Ovary (tissue), 3 donors: ENCODE measurements around the gene GTF3A.

Experiments used
- EP300 ChIP-seq: sonication (generic); formaldehyde crosslinking; IDR thresholded peaks from one replicate; pipeline ENCODE4 v1.6.1; 2017; ENCODE audit warnings: antibody characterized with exemption
- POLR2A ChIP-seq: fragments of 450-650 bp; IDR thresholded peaks from one replicate; pipeline ENCODE4 v1.6.1; 2017; ENCODE audit warnings: antibody characterized with exemption, mild to moderate bottlenecking, moderate library complexity
- TF ChIP-seq, protein P1 (sequence below), 3 donors: fragments of 450-650 bp in 2 of 3; fragments of 200-600 bp in 1 of 3; IDR thresholded peaks; one replicate each; pipeline versions ENCODE4 v1.5.1 to v1.8.0; 2016 to 2022; ENCODE audit warnings: antibody characterized with exemption in 3 of 3, mild to moderate bottlenecking in 1 of 3
- donor health status: DM: no; HTN: no; CAD: no.

DNA sequence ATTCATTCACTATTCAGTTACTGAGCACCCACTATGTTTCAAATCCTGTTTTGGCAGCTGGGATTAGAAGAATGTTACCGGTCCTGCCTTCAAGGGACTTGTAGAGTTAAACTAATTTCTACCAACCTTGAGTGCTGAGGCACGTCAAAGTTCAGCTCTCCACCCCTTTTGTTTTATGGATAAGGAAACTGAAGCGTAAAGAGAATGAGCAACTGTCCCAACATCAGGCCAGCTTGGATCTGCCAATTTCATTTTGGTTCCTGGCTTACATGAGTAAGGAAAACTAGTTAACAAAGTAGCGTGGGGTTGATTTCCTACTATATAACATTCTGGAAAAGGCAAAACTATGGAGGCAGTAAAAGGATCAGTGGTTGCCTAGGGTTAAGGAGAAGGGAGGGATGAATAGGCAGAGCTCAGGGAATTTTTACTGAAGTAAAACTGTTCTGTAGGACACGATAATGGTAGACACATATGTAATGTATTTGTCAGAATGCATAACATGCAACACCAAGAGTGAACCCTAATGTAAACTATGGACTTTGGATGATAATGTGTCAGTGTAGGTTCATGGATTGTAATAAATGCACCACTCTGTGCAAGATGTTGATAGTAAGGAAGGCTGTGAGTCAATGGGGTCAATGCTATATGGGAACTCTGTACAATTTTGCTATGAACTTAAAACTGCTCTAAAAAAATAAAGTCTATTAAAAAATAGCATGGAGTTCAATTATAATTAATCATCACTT lies 45.8 kb downstream of the GTF3A start:
- TF ChIP-seq, protein P1, sequence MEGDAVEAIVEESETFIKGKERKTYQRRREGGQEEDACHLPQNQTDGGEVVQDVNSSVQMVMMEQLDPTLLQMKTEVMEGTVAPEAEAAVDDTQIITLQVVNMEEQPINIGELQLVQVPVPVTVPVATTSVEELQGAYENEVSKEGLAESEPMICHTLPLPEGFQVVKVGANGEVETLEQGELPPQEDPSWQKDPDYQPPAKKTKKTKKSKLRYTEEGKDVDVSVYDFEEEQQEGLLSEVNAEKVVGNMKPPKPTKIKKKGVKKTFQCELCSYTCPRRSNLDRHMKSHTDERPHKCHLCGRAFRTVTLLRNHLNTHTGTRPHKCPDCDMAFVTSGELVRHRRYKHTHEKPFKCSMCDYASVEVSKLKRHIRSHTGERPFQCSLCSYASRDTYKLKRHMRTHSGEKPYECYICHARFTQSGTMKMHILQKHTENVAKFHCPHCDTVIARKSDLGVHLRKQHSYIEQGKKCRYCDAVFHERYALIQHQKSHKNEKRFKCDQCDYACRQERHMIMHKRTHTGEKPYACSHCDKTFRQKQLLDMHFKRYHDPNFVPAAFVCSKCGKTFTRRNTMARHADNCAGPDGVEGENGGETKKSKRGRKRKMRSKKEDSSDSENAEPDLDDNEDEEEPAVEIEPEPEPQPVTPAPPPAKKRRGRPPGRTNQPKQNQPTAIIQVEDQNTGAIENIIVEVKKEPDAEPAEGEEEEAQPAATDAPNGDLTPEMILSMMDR (IDR thresholded peaks at IDR 0.05): no peak
- TF ChIP-seq EP300 (no peak), POLR2A (no peak)
